Fibroblast of skin of right biceps (primary cell): ENCODE measurements around the gene FTCD.

ENCODE experiments used
- DNase-seq: peaks from one replicate; pipeline ENCODE4 v3.0.0-alpha.2; 2013

The FTCD gene

GRCh38 chr21:46136739-46137349 is 18.5 kb downstream of the FTCD start:
- DNase-seq, result no peak

GRCh38 chr21:46135782-46136395 is 19.5 kb downstream of the FTCD start:
- DNase-seq, result peak; percentile 51

- no peak for DNase-seq
Observed at GRCh38 chr21:46131838-46132651, 23.3 kb downstream of the FTCD start.

- DNase-seq, result no peak
Observed at GRCh38 chr21:46131588-46131837, 23.9 kb downstream of the FTCD start.

- no peak for DNase-seq
Observed at GRCh38 chr21:46130831-46131587, 24.4 kb downstream of the FTCD start.

- DNase-seq, result no peak
Observed at GRCh38 chr21:46129846-46130651, 25.3 kb downstream of the FTCD start.

GRCh38 chr21:46128933-46129571 is 26.3 kb downstream of the FTCD start:
- no peak for DNase-seq

- peak; percentile 46 for DNase-seq
Observed at GRCh38 chr21:46128106-46128932, 27.1 kb downstream of the FTCD start.

GRCh38 chr21:46127239-46128105 is 27.9 kb downstream of the FTCD start:
- no peak for DNase-seq

GRCh38 chr21:46126309-46127238 is 28.8 kb downstream of the FTCD start:
- no peak for DNase-seq

GRCh38 chr21:46125846-46126301 is 29.5 kb downstream of the FTCD start:
- no peak for DNase-seq

GRCh38 chr21:46124926-46125845 is 30.2 kb downstream of the FTCD start:
- no peak for DNase-seq

GRCh38 chr21:46124083-46124925 is 31.1 kb downstream of the FTCD start:
- DNase-seq, result no peak

GRCh38 chr21:46122758-46123683 is 32.4 kb downstream of the FTCD start:
- no peak for DNase-seq

- peak; percentile 70 for DNase-seq
Observed at GRCh38 chr21:46122237-46122671, 33.1 kb downstream of the FTCD start.
